Raji (cell line): ENCODE results near the gene BIN1.

ENCODE experiments used
- POLR2A ChIP-seq: IDR thresholded peaks from 2 replicates; pipeline ENCODE4 v1.6.1; 2011; ENCODE audit warnings: low read depth, low read length, control low read depth; ENCODE audit not compliant: insufficient read depth

The BIN1 gene

GRCh38 chr2:127067620-127068350 lies 39.2 kb downstream of the BIN1 start:
- no peak for TF ChIP-seq POLR2A

- TF ChIP-seq POLR2A = no peak
Observed at GRCh38 chr2:127066942-127067341, 40.0 kb downstream of the BIN1 start.

- TF ChIP-seq POLR2A = no peak
Observed at GRCh38 chr2:127065940-127066318, 41.0 kb downstream of the BIN1 start.

GRCh38 chr2:127065299-127065939 lies 41.5 kb downstream of the BIN1 start:
- no peak for TF ChIP-seq POLR2A

- TF ChIP-seq POLR2A = no peak
Observed at GRCh38 chr2:127064642-127065250, 42.2 kb downstream of the BIN1 start.

- TF ChIP-seq POLR2A = no peak
Observed at GRCh38 chr2:127063701-127064590, 43.0 kb downstream of the BIN1 start.

- TF ChIP-seq POLR2A = no peak
Observed at GRCh38 chr2:127061375-127062273, 45.3 kb downstream of the BIN1 start.

- TF ChIP-seq POLR2A = no peak
Observed at GRCh38 chr2:127060264-127060945, 46.5 kb downstream of the BIN1 start.

GRCh38 chr2:127059559-127059958 lies 47.4 kb downstream of the BIN1 start:
- TF ChIP-seq POLR2A = no peak

- no peak for TF ChIP-seq POLR2A
Observed at GRCh38 chr2:127058954-127059252, 48.1 kb downstream of the BIN1 start.

- TF ChIP-seq POLR2A = no peak
Observed at GRCh38 chr2:127058246-127058953, 48.6 kb downstream of the BIN1 start.

- TF ChIP-seq POLR2A = no peak
Observed at GRCh38 chr2:127057371-127058245, 49.3 kb downstream of the BIN1 start.
